Bronchial epithelial cell (primary cell): Measurements from ENCODE around the gene ARHGAP35. TPM values are rescaled to one million over a fixed set of nuclear protein-coding genes. Genes with fewer than 3 reads are reported as not detected.
A peak's percentile ranks its signal among the peaks of the same experiment; 100 is the strongest.
"Not testable (repeated sequence)": the region's sequence is repeated elsewhere in the genome, so short reads cannot be mapped to it uniquely, and the experiment has no call there.

Source experiments
- DNase-seq: peaks from one replicate; pipeline ENCODE4 v3.0.0-alpha.2; 2010; ENCODE audit warnings: low read depth
- FAIRE-seq: peaks from 2 replicates; lab custom pipeline; 2011; peaks lifted over from hg19 to GRCh38; lab: Jason Lieb, UNC
- H3K27me3 ChIP-seq: 2 replicates; pipeline ENCODE4 v1.5.1; 2011; ENCODE audit warnings: low read length; ENCODE audit not compliant: control insufficient read depth, insufficient read depth
- H3K36me3 ChIP-seq: 2 replicates; pipeline ENCODE4 v1.5.1; 2011; ENCODE audit warnings: low read length; ENCODE audit not compliant: control insufficient read depth, insufficient read depth
- H3K4me3 ChIP-seq: 2 replicates; pipeline ENCODE4 v1.5.1; 2011; ENCODE audit warnings: mild to moderate bottlenecking, low read depth, low read length, control low read depth
- CTCF ChIP-seq: IDR thresholded peaks from 2 replicates; pipeline ENCODE4 v1.5.1; 2011; ENCODE audit warnings: mild to moderate bottlenecking, moderate library complexity, low read length, control low read depth, inconsistent platforms; ENCODE audit not compliant: insufficient read depth, severe bottlenecking
- total RNA-seq: library from RNA; depleted of rRNA; stranded (reverse); fragments of >200 nt; gene quantifications from 2 replicates; pipeline ENCODE4 v1.2.1, GENCODE V29; 2014

ARHGAP35 gene
- total RNA-seq, 1 donor from 2014 or later = 24.0 TPM

DNA sequence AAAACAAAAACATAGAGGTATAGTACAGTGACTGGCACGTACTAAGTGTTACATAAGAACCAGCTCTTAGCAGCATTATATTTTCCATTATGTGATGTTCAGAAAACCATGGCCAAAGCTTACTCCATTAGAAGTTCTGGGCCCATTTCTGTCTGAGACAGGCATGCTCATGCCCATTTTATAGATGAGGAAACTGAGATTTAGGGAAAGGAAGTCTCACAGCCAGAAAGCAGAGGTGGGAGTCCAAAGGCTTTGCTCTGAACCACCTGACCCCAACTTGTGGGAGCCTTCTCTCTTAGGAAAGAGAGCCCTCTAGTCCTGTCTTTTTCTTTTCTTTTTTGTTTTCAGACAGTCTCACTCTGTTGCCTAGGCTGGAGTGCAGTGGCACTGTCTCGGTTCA, 12.4 kb upstream of the ARHGAP35 start:
- Histone ChIP-seq H3K4me3 (no peak overlapping the region), H3K27me3 (no peaks in the 10 kb centered on the region), H3K36me3 (peaks cover 6% of the 10 kb centered on the region)
- no peak for FAIRE-seq
- no peak for TF ChIP-seq CTCF
- no peak for DNase-seq

DNA sequence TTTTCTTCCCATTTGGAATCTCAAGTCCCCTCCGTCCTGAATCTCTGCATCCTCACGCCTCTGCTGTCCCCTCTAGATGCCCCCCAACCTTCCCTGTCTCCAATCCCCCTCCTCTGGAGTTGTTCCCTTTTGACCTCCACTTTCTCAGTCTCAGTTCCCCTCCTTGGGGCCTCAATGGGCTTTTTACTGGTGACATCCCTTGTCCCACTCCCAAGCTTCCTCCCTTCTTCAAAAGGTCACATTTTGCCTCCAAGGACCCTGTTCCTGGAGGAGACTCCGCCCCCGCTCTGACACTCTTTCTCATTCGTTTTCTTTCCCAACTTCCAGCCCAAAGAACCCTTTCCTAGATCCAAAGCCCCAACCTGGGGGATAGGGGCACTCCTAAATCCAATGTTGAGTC, 11.2 kb upstream of the ARHGAP35 start:
- Histone ChIP-seq H3K36me3 (peaks cover 2% of the 10 kb centered on the region), H3K4me3 (peak overlapping the region; percentile 89), H3K27me3 (no peaks in the 10 kb centered on the region)
- no peak for FAIRE-seq
- TF ChIP-seq CTCF = no peak
- DNase-seq = no peak

- Histone ChIP-seq H3K4me3 (peak within 1 kb of the TSS; percentile 89), H3K27me3 (no peaks in the 10 kb centered on the region), H3K36me3 (peaks cover 2% of the 10 kb centered on the region)
- DNase-seq (peak; percentile 99), FAIRE-seq (peak; percentile 91)
- TF ChIP-seq CTCF = no peak
Measured at GRCh38 chr19:46850228-46851203, 10.3 kb upstream of the ARHGAP35 start, which contains the start of gene AP2S1. Gene AP2S1, minus strand, starts transcription at chr19:46850846. Its CDS starts 80 bp downstream, at chr19:46850766.

GRCh38 chr19:46852830-46853229, 8.0 kb upstream of the ARHGAP35 start:
- H3K27me3 ChIP-seq = no peaks in the 10 kb centered on the region
- H3K4me3 ChIP-seq = no peak overlapping the region
- DNase-seq (no peak), FAIRE-seq (no peak)
- no peaks in the 10 kb centered on the region for H3K36me3 ChIP-seq
- no peak for TF ChIP-seq CTCF

DNA sequence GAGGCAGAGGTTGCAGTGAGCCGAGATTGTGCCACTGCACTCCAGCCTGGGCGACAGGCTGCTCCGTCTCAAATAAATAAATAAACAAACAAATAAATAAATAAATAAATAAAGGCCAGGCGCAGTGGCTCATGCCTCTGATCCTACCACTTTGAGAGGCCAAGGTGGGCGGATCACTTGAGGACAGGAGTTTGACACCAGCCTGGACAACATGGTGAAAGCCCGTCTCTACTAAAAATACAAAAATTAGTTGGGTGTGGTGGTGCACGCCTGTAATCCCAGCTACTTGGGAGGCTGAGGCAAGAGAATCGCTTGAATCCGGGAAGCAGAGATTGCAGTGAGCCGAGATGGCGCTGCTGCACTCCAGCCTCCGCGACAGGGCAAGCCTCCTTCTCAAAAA, 6.1 kb upstream of the ARHGAP35 start:
- H3K36me3 ChIP-seq, H3K27me3 ChIP-seq, FAIRE-seq, H3K4me3 ChIP-seq, DNase-seq: not testable (repeated sequence)
